Gastrocnemius medialis (tissue), 4 donors: ENCODE data around the gene TTC39B. TPM values are rescaled to one million over a fixed set of nuclear protein-coding genes. Genes with fewer than 3 reads are reported as not detected.

ENCODE experiments used
- ATAC-seq, 2 donors: fragments of 150-250 bp; one replicate each; pipeline ENCODE4 v1.9.1; 2016
- DNase-seq, 2 donors: peaks; one replicate each; pipeline ENCODE4 v3.0.0-alpha.2; 2019
- H3K27ac ChIP-seq, 4 donors: fragments of 200-600 bp; sonication (generic); 1 replicate in 1 of 4; 2 replicates in 3 of 4; pipeline ENCODE4 v1.5.1; 2016 to 2018; ENCODE audit warnings: mild to moderate bottlenecking in 2 of 4, moderate library complexity in 1 of 4
- H3K27me3 ChIP-seq, 3 donors: fragments of 200-600 bp; sonication (generic) in 2 of 3; 1 replicate in 1 of 3; 2 replicates in 2 of 3; pipeline versions ENCODE4 v1.5.1 to v1.6.0; 2016 to 2019; ENCODE audit warnings: mild to moderate bottlenecking in 1 of 3, moderate library complexity in 1 of 3
- H3K36me3 ChIP-seq, 2 donors: fragments of 200-600 bp; sonication (generic) in 1 of 2; one replicate each; pipeline ENCODE4 v1.5.1; 2017 to 2018
- H3K4me1 ChIP-seq, 2 donors: fragments of 200-600 bp; sonication (generic) in 1 of 2; one replicate each; pipeline ENCODE4 v1.5.1; 2016 to 2017; ENCODE audit warnings: mild to moderate bottlenecking in 2 of 2
- H3K4me3 ChIP-seq, 4 donors: fragments of 200-600 bp; sonication (generic) in 3 of 4; 1 replicate in 1 of 4; 2 replicates in 3 of 4; pipeline ENCODE4 v1.5.1; 2016 to 2019; ENCODE audit warnings: mild to moderate bottlenecking in 2 of 4
- H3K9me3 ChIP-seq, 3 donors: fragments of 200-600 bp; sonication (generic) in 2 of 3; 1 replicate in 1 of 3; 2 replicates in 2 of 3; pipeline ENCODE4 v1.5.1; 2016 to 2019
- POLR2A ChIP-seq, 2 donors: fragments of 450-650 bp; IDR thresholded peaks; one replicate each; pipeline ENCODE4 v1.6.1; 2017; ENCODE audit warnings: antibody characterized with exemption in 2 of 2, mild to moderate bottlenecking in 2 of 2, moderate library complexity in 2 of 2
- in situ Hi-C, 4 donors: fragments of 200-750 bp; cut with MboI; loops; one replicate each; pipeline versions ENCODE4 v1.15.0 to v1.8.0; 2017; ENCODE audit warnings: low sequenced_read_pairs in 4 of 4
- intact Hi-C: fragments of 100-400 bp; cut with DNase I; formaldehyde crosslinking; loops from one replicate; pipeline ENCODE4 v1.15.1; 2023; ENCODE audit warnings: low total_unique reads
- total RNA-seq, 4 donors: library from RNA; depleted of rRNA; stranded (reverse); fragments of >200 nt; gene quantifications; one replicate each; pipeline versions ENCODE4 v1.1.0 to v1.2.3, GENCODE V29; 2016
- TF ChIP-seq, protein P1 (sequence below), 5 experiments: fragments of 450-650 bp in 3 of 5; fragments of 200-600 bp in 2 of 5; sonication (generic) in 2 of 5; IDR thresholded peaks in 4 of 5; conservative IDR thresholded peaks in 1 of 5; 1 replicate in 4 of 5; 2 replicates in 1 of 5; pipeline ENCODE4 v1.5.1; 2016 to 2019; ENCODE audit warnings: antibody characterized with exemption in 5 of 5, mild to moderate bottlenecking in 3 of 5, moderate library complexity in 3 of 5

Gene TTC39B
- total RNA-seq, 4 donors from 2014 or later: 1.8 to 6.9 (median 3.8) TPM

DNA sequence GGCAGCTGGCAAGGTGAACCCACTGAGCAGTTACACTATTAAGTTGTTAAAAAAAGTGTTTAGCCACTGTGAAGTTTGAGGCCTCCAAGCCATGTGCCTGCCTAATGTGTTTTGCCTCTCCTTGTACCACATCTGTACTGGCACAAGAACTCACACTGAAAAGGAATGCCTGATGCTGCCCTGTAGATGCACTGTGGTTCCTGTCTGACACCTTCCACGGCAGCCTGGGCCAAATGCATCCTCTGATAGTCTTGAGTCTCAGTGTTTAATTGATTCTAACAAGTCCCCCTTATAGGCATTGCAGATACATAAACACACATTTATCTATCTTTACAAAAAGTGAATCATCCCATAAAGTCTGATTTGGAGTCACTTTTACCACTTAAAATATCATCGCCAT is 169.9 kb downstream of the TTC39B start:
- Histone ChIP-seq H3K27ac (no peak overlapping the region), H3K9me3 (no peaks in the 10 kb centered on the region), H3K27me3 (no peaks in the 10 kb centered on the region), H3K4me3 (no peak overlapping the region), H3K36me3 (no peaks in the 10 kb centered on the region), H3K4me1 (no peaks in the 10 kb centered on the region)
- in situ Hi-C loops: loop anchor here in 3 of 4 donors (5.0 to 25.0 kb wide), 4 partner anchors 35 to 525 kb away; no protein-coding TSS in a partner anchor
- intact Hi-C loops: loop anchor here (10.0 kb wide), 1 partner anchor 272 kb away; no protein-coding TSS in a partner anchor
- DNase-seq: no peak
- no peak for TF ChIP-seq POLR2A (IDR thresholded peaks at IDR 0.05)
- TF ChIP-seq, protein P1, sequence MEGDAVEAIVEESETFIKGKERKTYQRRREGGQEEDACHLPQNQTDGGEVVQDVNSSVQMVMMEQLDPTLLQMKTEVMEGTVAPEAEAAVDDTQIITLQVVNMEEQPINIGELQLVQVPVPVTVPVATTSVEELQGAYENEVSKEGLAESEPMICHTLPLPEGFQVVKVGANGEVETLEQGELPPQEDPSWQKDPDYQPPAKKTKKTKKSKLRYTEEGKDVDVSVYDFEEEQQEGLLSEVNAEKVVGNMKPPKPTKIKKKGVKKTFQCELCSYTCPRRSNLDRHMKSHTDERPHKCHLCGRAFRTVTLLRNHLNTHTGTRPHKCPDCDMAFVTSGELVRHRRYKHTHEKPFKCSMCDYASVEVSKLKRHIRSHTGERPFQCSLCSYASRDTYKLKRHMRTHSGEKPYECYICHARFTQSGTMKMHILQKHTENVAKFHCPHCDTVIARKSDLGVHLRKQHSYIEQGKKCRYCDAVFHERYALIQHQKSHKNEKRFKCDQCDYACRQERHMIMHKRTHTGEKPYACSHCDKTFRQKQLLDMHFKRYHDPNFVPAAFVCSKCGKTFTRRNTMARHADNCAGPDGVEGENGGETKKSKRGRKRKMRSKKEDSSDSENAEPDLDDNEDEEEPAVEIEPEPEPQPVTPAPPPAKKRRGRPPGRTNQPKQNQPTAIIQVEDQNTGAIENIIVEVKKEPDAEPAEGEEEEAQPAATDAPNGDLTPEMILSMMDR (IDR thresholded peaks at IDR 0.05 in 4 of 5, conservative IDR thresholded peaks at IDR 0.05 in 1 of 5): no peak
- ATAC-seq: no peak

DNA sequence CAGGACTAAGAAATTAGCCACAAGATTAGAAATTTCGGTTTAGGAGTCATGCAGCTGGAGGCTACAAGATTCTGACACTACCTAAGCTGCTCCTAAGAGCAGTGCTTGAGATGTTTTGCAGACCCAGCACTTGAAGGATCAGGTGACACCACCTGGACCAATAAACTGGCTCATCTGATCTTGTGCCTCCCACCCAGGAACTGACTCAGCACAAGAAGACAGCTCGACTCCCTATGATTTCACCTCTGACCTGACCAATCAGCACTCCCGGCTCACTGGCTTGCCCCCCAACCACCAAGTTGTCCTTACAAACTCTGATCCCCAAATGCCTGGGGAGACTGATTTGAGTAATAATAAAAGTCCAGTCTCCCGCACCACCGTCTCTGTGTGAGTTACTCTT is 170.4 kb downstream of the TTC39B start:
- no peak overlapping the region for H3K4me3 ChIP-seq
- no peak for ATAC-seq
- no peaks in the 10 kb centered on the region for H3K27me3 ChIP-seq
- no peaks in the 10 kb centered on the region for H3K9me3 ChIP-seq
- TF ChIP-seq, protein P1 (IDR thresholded peaks at IDR 0.05 in 4 of 5, conservative IDR thresholded peaks at IDR 0.05 in 1 of 5): no peak
- TF ChIP-seq POLR2A (IDR thresholded peaks at IDR 0.05): no peak
- intact Hi-C loops (loop anchor here (10.0 kb wide), 1 partner anchor 272 kb away; no protein-coding TSS in a partner anchor), in situ Hi-C loops (loop anchor here in 3 of 4 donors (5.0 to 25.0 kb wide), 4 partner anchors 34 to 524 kb away; no protein-coding TSS in a partner anchor)
- H3K27ac ChIP-seq: no peak overlapping the region
- H3K4me1 ChIP-seq: no peaks in the 10 kb centered on the region
- DNase-seq: no peak
- no peaks in the 10 kb centered on the region for H3K36me3 ChIP-seq

- in situ Hi-C loops: loop anchor here in 3 of 4 donors (5.0 to 25.0 kb wide), 4 partner anchors 33 to 523 kb away; no protein-coding TSS in a partner anchor
These were observed 171.7 kb downstream of the TTC39B start for GRCh38 chr9:15135164-15135792.

DNA sequence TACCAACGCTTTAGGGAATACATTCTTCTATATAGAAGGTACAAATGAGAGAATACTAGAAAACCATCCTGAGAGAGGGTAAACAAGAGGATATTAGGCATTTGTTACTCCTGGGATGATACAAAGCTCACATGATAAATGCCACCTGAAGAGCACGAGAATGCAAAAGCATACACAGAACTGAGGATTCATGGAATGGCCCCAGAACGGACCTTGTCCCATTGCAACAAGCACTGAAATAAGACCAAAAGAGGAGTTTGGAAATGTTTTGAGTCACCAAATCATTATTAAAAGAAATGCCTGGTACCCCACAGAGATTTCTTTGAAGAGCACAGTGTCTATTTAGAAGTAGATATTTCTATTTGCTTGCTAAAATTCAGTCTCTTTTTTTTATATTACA is 173.5 kb downstream of the TTC39B start:
- in situ Hi-C loops (loop anchor here in 2 of 4 donors (25.0 kb wide), 3 partner anchors 96 to 521 kb away; no protein-coding TSS in a partner anchor), intact Hi-C loops (loop anchor here (5.0 to 10.0 kb wide), 2 partner anchors 269 to 516 kb away; no protein-coding TSS in a partner anchor)
- TF ChIP-seq POLR2A (IDR thresholded peaks at IDR 0.05): no peak
- TF ChIP-seq, protein P1 (IDR thresholded peaks at IDR 0.05 in 4 of 5, conservative IDR thresholded peaks at IDR 0.05 in 1 of 5): no peak
- H3K27ac ChIP-seq: no peak overlapping the region
- no peaks in the 10 kb centered on the region for H3K9me3 ChIP-seq
- H3K36me3 ChIP-seq: no peaks in the 10 kb centered on the region
- ATAC-seq (no peak), DNase-seq (no peak)
- no peaks in the 10 kb centered on the region for H3K4me1 ChIP-seq
- no peaks in the 10 kb centered on the region for H3K27me3 ChIP-seq
- H3K4me3 ChIP-seq: no peak overlapping the region

More at GRCh38 chr9:15135164-15135792, 171.7 kb downstream of the TTC39B start:
- no peak for TF ChIP-seq POLR2A (IDR thresholded peaks at IDR 0.05)
- TF ChIP-seq, protein P1 (IDR thresholded peaks at IDR 0.05 in 4 of 5, conservative IDR thresholded peaks at IDR 0.05 in 1 of 5): peak; percentile 69 to 92 (median 84)
- peak; percentile 89 to 92 for ATAC-seq
- no peak overlapping the region for H3K27ac ChIP-seq
- no peaks in the 10 kb centered on the region for H3K9me3 ChIP-seq
- peak overlapping the region; percentile 8 to 37 (median 31) for H3K4me3 ChIP-seq
- H3K27me3 ChIP-seq: no peaks in the 10 kb centered on the region
- peak; percentile 20 to 44 for DNase-seq
- no peaks in the 10 kb centered on the region for H3K36me3 ChIP-seq
- no peaks in the 10 kb centered on the region for H3K4me1 ChIP-seq
- intact Hi-C loops: loop anchor here (1.0 to 10.0 kb wide), 2 partner anchors 30 to 270 kb away; no protein-coding TSS in a partner anchor
